ENCODE data around the gene ADGRD2.

Gene ADGRD2

DNA sequence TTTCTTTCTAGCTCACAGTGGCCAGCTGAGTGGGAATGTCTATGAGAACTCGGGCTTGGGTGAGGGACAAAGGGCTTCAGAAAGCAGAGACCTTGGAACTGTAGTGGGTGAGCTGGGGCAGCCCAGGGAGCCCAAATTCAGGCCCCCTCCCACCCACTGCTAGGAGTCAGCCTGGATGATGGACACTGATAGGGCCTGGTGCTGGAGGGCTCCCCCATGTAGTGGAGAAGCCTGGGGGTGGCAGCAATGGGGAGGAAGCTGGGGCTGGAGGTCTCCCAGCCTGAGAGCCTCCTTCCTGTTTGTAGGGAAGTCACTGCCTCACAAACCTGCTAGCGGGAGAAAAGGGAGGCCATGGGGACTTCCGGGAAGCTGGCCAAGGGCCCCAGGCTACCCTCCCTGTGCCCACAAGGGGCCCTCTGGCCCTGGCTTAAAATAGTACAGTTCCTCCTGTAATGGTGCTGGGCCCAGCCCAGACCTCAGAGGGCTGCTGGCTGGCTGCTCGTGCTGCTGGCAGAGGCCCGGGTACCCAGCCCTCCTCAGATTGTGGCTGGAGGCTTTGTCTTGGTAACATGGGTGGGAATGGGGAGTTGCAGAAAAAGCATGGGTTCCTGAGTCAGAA lies 63.2 kb downstream of the ADGRD2 start:
- TF ChIP-seq, protein P1, sequence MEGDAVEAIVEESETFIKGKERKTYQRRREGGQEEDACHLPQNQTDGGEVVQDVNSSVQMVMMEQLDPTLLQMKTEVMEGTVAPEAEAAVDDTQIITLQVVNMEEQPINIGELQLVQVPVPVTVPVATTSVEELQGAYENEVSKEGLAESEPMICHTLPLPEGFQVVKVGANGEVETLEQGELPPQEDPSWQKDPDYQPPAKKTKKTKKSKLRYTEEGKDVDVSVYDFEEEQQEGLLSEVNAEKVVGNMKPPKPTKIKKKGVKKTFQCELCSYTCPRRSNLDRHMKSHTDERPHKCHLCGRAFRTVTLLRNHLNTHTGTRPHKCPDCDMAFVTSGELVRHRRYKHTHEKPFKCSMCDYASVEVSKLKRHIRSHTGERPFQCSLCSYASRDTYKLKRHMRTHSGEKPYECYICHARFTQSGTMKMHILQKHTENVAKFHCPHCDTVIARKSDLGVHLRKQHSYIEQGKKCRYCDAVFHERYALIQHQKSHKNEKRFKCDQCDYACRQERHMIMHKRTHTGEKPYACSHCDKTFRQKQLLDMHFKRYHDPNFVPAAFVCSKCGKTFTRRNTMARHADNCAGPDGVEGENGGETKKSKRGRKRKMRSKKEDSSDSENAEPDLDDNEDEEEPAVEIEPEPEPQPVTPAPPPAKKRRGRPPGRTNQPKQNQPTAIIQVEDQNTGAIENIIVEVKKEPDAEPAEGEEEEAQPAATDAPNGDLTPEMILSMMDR (IDR thresholded peaks at IDR 0.05; ENCODE audit: low read depth, low read length, missing control alignments): no peak
- DNase-seq (ENCODE audit: low read depth): no peak
- no peak overlapping the region for H3K4me3 ChIP-seq (ENCODE audit: low read depth, low read length)

GRCh38 chr9:124514125-124514524 lies 63.9 kb downstream of the ADGRD2 start:
- DNase-seq (ENCODE audit: low read depth): no peak
- TF ChIP-seq, protein P1 (IDR thresholded peaks at IDR 0.05; ENCODE audit: low read depth, low read length, missing control alignments): no peak
- no peak overlapping the region for H3K4me3 ChIP-seq (ENCODE audit: low read depth, low read length)

- TF ChIP-seq, protein P1 (IDR thresholded peaks at IDR 0.05; ENCODE audit: low read depth, low read length, missing control alignments): no peak
- DNase-seq (ENCODE audit: low read depth): no peak
- no peak overlapping the region for H3K4me3 ChIP-seq (ENCODE audit: low read depth, low read length)
Measured at GRCh38 chr9:124514874-124515273, 64.6 kb downstream of the ADGRD2 start.

DNA sequence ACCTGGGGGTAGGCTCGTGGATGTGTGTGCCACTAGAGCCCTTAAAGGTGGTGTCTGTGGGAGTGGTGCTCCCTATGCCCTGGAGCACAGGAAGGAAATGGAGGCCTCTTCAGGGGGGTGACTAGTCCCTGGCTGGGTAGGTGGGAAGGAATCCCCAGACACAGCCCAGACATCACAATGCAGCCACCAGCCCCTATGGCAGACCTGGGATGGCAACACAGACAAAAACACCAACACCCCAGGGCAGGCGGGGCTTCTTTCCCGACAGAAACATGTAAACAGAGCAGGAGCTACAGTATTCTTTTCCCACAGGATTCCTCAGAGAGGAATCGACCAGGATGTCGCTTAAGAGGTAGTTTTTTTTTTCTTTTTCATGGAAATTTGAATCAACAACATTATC lies 67.3 kb downstream of the ADGRD2 start:
- DNase-seq (ENCODE audit: low read depth): no peak
- H3K4me3 ChIP-seq (ENCODE audit: low read depth, low read length): no peak overlapping the region
- TF ChIP-seq, protein P1 (IDR thresholded peaks at IDR 0.05; ENCODE audit: low read depth, low read length, missing control alignments): no peak

DNA sequence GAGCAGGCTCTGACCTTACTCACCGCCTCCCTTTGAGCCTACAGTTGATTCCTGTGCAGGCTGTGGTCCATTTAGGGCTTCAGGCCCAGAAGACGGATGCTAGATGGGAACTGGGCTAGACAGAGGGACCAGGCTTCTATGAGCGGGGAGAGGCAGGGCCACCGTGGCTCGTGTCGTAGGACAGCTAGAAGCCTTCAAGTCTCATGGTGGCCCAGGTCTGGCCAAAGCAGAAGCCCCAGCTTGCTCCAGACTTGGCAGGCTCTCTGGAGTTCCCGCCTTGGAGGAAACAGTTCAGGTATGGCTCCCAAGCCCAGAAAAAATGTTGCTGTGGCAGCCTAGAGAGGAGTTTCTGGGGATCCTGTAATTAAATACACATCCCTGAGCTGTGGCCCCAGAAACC lies 67.9 kb downstream of the ADGRD2 start:
- TF ChIP-seq, protein P1 (IDR thresholded peaks at IDR 0.05; ENCODE audit: low read depth, low read length, missing control alignments): no peak
- H3K4me3 ChIP-seq (ENCODE audit: low read depth, low read length): no peak overlapping the region
- DNase-seq (ENCODE audit: low read depth): no peak

- H3K4me3 ChIP-seq (ENCODE audit: low read depth, low read length): no peak overlapping the region
- DNase-seq (ENCODE audit: low read depth): no peak
- TF ChIP-seq, protein P1 (IDR thresholded peaks at IDR 0.05; ENCODE audit: low read depth, low read length, missing control alignments): no peak
Measured at GRCh38 chr9:124520206-124520596, 70.0 kb downstream of the ADGRD2 start.

DNA sequence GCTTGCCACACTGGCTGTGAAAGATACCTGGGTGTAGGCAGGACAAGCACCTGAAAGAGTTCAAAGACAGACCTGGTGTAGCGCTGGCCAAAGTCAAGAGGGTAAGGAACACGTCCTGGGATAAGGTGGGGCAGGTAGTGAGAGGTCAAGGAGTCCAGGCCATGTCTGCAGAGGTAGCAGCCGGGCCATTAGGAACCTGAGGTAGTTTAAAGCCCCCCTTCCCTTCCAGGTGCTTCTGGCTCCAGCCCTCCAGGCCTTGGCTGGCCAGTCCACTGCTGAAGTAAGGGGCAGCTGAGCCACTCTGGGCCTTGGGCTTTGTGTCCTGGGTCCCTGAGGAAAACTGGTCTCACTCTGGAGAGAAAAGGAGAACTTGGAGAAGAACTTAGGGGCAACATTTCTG lies 70.9 kb downstream of the ADGRD2 start:
- H3K4me3 ChIP-seq (ENCODE audit: low read depth, low read length): no peak overlapping the region
- TF ChIP-seq, protein P1 (IDR thresholded peaks at IDR 0.05; ENCODE audit: low read depth, low read length, missing control alignments): no peak
- DNase-seq (ENCODE audit: low read depth): no peak
